Endothelial cell of umbilical vein (primary cell): Measurements from ENCODE around the gene TPRA1. TPM values are rescaled to one million over a fixed set of nuclear protein-coding genes. Genes with fewer than 3 reads are reported as not detected.

Source experiments
- BruUV-seq: library from RNA; stranded (reverse); fragments of 400-500 nt; replicated peaks from 2 replicates; lab custom pipeline; 2021; lab: Mats Ljungman, UMichigan
- CTCF ChIA-PET: fragments of 300-600, 350-600 bp; sonication (Branson Sonifier 250); formaldehyde crosslinking; loops from one replicate; lab custom pipeline; 2021; ENCODE audit warnings: antibody characterized with exemption, inconsistent platforms; lab: Charles Lee
- POLR2A ChIA-PET: fragments of 300-600, 350-600 bp; sonication (Branson Sonifier 250); formaldehyde crosslinking; loops from one replicate; lab custom pipeline; 2021; ENCODE audit warnings: antibody characterized with exemption, inconsistent platforms; lab: Charles Lee
- DNase-seq: peaks from one replicate; pipeline ENCODE4 v3.0.0-alpha.2; 2011; ENCODE audit warnings: low read depth, low spot score
- FAIRE-seq: peaks from 2 replicates; lab custom pipeline; 2011; peaks lifted over from hg19 to GRCh38; lab: Jason Lieb, UNC
- H2AFZ ChIP-seq: 2 replicates; pipeline ENCODE4 v1.6.0; 2012; ENCODE audit warnings: low read depth, low read length, control low read depth, inconsistent platforms
- H3K27ac ChIP-seq: 2 replicates; pipeline ENCODE4 v1.5.1; 2011; ENCODE audit warnings: low read depth, mild to moderate bottlenecking, control low read depth, low read length, moderate library complexity; ENCODE audit not compliant: insufficient read depth
- H3K27me3 ChIP-seq, 2 experiments: 2 replicates each; pipeline versions ENCODE4 v1.6.0 to v1.6.1; 2011; ENCODE audit warnings: low read length in 2 of 2, mixed read lengths in 1 of 2; ENCODE audit not compliant: control insufficient read depth in 2 of 2, insufficient read depth in 2 of 2
- H3K36me3 ChIP-seq, 2 experiments: 2 replicates in 1 of 2; 3 replicates in 1 of 2; pipeline ENCODE4 v1.5.1; 2011; ENCODE audit warnings: low read length in 2 of 2, mild to moderate bottlenecking in 1 of 2, moderate library complexity in 1 of 2; ENCODE audit not compliant: control insufficient read depth in 2 of 2, insufficient read depth in 2 of 2; ENCODE audit errors: extremely low read depth in 1 of 2
- H3K4me1 ChIP-seq: 3 replicates; pipeline ENCODE4 v1.5.1; 2011; ENCODE audit warnings: mild to moderate bottlenecking, low read length; ENCODE audit not compliant: control insufficient read depth, insufficient read depth; ENCODE audit errors: extremely low read depth
- H3K4me2 ChIP-seq: 2 replicates; pipeline ENCODE4 v1.6.1; 2011; ENCODE audit warnings: low read length, control low read depth, mixed read lengths; ENCODE audit not compliant: insufficient read depth
- H3K4me3 ChIP-seq, 3 experiments: fragments of 200-600 bp in 1 of 3; sonication (generic), shearing (Covaris generic) in 1 of 3; replicated peaks in 1 of 3; 2 replicates each; pipeline ENCODE4 v1.5.1; 2011 to 2016; ENCODE audit warnings: control low read depth in 3 of 3, low read length in 3 of 3, mild to moderate bottlenecking in 2 of 3, inconsistent platforms in 1 of 3, low read depth in 1 of 3, moderate library complexity in 1 of 3; ENCODE audit not compliant: insufficient read depth in 1 of 3
- H3K79me2 ChIP-seq: 2 replicates; pipeline ENCODE4 v1.6.0; 2012; ENCODE audit warnings: low read length, inconsistent platforms; ENCODE audit not compliant: control insufficient read depth, insufficient read depth
- H3K9ac ChIP-seq: replicated peaks from 2 replicates; pipeline ENCODE3; 2011; ENCODE audit warnings: low read length, control low read depth; ENCODE audit not compliant: insufficient read depth; ENCODE audit errors: extremely low read depth
- H3K9me1 ChIP-seq: replicated peaks from 3 replicates; pipeline ENCODE4 v1.6.0; 2011; ENCODE audit warnings: mild to moderate bottlenecking, low read length; ENCODE audit not compliant: control insufficient read depth, insufficient read depth; ENCODE audit errors: extremely low read depth
- H3K9me3 ChIP-seq: replicated peaks from 2 replicates; pipeline ENCODE4 v1.5.1; 2012; ENCODE audit warnings: low read length, inconsistent platforms; ENCODE audit not compliant: control insufficient read depth, insufficient read depth
- H4K20me1 ChIP-seq: replicated peaks from 2 replicates; pipeline ENCODE3; 2011; ENCODE audit warnings: mild to moderate bottlenecking, low read length; ENCODE audit not compliant: control insufficient read depth, insufficient read depth; ENCODE audit errors: extremely low read depth
- EZH2 ChIP-seq: IDR thresholded peaks from 2 replicates; pipeline ENCODE4 v1.6.1; 2012; ENCODE audit warnings: borderline replicate concordance, low read depth, mild to moderate bottlenecking, moderate library complexity, low read length, inconsistent platforms; ENCODE audit not compliant: severe bottlenecking
- FOS ChIP-seq: IDR thresholded peaks from 2 replicates; pipeline ENCODE4 v1.6.1; 2011; ENCODE audit warnings: mild to moderate bottlenecking, low read length, moderate library complexity, borderline replicate concordance; ENCODE audit not compliant: insufficient read depth
- GATA2 ChIP-seq: IDR thresholded peaks from 2 replicates; pipeline ENCODE4 v1.7.0; 2011; ENCODE audit warnings: low read depth, mild to moderate bottlenecking, moderate library complexity, mixed read lengths, low read length; ENCODE audit not compliant: insufficient read length, insufficient read depth
- JUN ChIP-seq: IDR thresholded peaks from 2 replicates; pipeline ENCODE4 v1.6.1; 2011; ENCODE audit warnings: borderline replicate concordance, low read depth; ENCODE audit not compliant: insufficient read length, insufficient read depth
- MYC ChIP-seq: IDR thresholded peaks from one replicate; pipeline ENCODE4 v1.6.1; 2011; ENCODE audit warnings: mild to moderate bottlenecking, low read depth, low read length
- POLR2A ChIP-seq: IDR thresholded peaks from 2 replicates; pipeline ENCODE4 v1.6.1; 2012; ENCODE audit warnings: low read depth, mild to moderate bottlenecking, control low read depth, low read length
- POLR2AphosphoS5 ChIP-seq: IDR thresholded peaks from 2 replicates; pipeline ENCODE4 v1.6.1; 2012; ENCODE audit warnings: low read depth, mild to moderate bottlenecking, control low read depth, low read length, moderate library complexity; ENCODE audit not compliant: insufficient read depth
- dilution Hi-C: fragments of 300-500 bp; cut with MboI; formaldehyde crosslinking; loops from one replicate; pipeline ENCODE4 v1.15.0; 2019; ENCODE audit warnings: low sequenced_read_pairs; ENCODE audit not compliant: extremely low pct_ligation_motif_present
- intact Hi-C: fragments of 100-400 bp; cut with micrococcal nuclease; formaldehyde crosslinking; loops from one replicate; pipeline ENCODE4 v1.10.0; 2022
- polyA plus RNA-seq, 4 experiments: library from polyadenylated mRNA; depleted of rRNA in 3 of 4; stranded (reverse) in 3 of 4; unstranded in 1 of 4; fragments of >200 nt; gene quantifications; 2 replicates each; pipeline versions ENCODE4 v1.2.1 to v1.2.3, GENCODE V29; 2011 to 2012; ENCODE audit warnings: missing spikeins in 1 of 4
- total RNA-seq: library from RNA; stranded (reverse); gene quantifications from 2 replicates; pipeline ENCODE4 v1.2.3, GENCODE V29; 2021
- TF ChIP-seq, protein P1 (sequence below), 2 donors: IDR thresholded peaks; 1 replicate in 1 of 2; 2 replicates in 1 of 2; pipeline ENCODE4 v1.5.1; 2011; ENCODE audit warnings: low read length in 2 of 2, mild to moderate bottlenecking in 2 of 2, moderate library complexity in 2 of 2, control low read depth in 1 of 2, inconsistent platforms in 1 of 2, low read depth in 1 of 2; ENCODE audit not compliant: insufficient read depth in 1 of 2; ENCODE audit errors: extremely low read depth in 1 of 2
- TF ChIP-seq, protein P2 (sequence below): IDR thresholded peaks from 2 replicates; pipeline ENCODE4 v1.6.1; 2011; ENCODE audit not compliant: insufficient read depth, insufficient read length

Gene TPRA1
- total and polyA plus RNA-seq, 2 donors (not counting 3 experiments of a cell fraction or from before 2014, with no cell fraction given): 34.3 to 58.0 TPM

DNA sequence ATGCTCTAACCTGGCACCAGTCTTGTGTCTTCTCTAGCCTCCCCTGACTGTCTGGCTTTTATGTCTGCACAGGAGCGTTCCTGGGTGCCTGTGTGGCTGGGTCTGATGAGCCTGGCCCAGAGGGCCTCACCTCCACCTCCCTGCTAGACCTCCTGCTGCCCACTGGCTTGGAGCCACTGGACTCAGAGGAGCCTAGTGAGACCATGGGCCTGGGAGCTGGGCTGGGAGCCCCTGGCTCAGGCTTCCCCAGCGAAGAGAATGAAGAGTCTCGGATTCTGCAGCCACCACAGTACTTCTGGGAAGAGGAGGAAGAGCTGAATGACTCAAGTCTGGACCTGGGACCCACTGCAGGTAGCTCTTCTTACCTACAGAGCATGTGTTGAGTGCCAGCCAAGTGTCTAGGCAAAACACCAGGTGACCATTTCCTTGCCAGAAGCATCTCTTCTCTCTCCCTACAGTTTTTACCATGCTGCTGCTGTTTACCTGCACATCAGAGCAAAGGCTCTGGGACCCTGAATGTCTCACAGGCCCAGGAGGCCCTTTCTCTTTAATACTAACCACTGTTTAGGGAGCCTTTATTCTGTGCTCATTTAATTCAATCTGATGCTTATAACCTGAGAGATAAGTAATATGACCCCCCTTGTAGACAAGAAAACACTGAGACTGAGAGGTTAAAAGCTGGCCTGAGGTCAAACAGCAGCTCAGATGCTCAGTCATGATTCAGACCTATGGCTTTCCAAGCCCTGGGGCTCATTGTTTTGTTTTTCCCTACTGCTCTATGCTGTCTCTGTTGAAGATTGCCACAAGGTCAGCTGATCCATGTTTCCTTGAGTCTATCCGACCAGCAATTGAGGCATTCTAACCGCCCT, 48.9 kb upstream of the TPRA1 start:
- ChIA-PET POLR2A (no interaction called here), CTCF (no interaction called here)
- Histone ChIP-seq H3K4me3 (no peak overlapping the region), H3K79me2 (no peaks in the 10 kb centered on the region), H3K9me3 (no peaks in the 10 kb centered on the region), H3K4me1 (no peaks in the 10 kb centered on the region), H2AFZ (no peak overlapping the region), H3K9me1 (no peaks in the 10 kb centered on the region), H3K27ac (no peak overlapping the region), H3K4me2 (no peak overlapping the region), H3K36me3 (no peaks in the 10 kb centered on the region), H3K9ac (no peak overlapping the region), H3K27me3 (peaks cover 2 to 10% of the 10 kb centered on the region in 2 experiments), H4K20me1 (no peaks in the 10 kb centered on the region)
- FAIRE-seq (no peak), DNase-seq (no peak)
- dilution Hi-C loops (no loop called here), intact Hi-C loops (no loop called here)
- TF ChIP-seq JUN (no peak), FOS (no peak), GATA2 (no peak), MYC (no peak), POLR2A (no peak), POLR2AphosphoS5 (no peak), EZH2 (no peak)
- TF ChIP-seq, protein P1, sequence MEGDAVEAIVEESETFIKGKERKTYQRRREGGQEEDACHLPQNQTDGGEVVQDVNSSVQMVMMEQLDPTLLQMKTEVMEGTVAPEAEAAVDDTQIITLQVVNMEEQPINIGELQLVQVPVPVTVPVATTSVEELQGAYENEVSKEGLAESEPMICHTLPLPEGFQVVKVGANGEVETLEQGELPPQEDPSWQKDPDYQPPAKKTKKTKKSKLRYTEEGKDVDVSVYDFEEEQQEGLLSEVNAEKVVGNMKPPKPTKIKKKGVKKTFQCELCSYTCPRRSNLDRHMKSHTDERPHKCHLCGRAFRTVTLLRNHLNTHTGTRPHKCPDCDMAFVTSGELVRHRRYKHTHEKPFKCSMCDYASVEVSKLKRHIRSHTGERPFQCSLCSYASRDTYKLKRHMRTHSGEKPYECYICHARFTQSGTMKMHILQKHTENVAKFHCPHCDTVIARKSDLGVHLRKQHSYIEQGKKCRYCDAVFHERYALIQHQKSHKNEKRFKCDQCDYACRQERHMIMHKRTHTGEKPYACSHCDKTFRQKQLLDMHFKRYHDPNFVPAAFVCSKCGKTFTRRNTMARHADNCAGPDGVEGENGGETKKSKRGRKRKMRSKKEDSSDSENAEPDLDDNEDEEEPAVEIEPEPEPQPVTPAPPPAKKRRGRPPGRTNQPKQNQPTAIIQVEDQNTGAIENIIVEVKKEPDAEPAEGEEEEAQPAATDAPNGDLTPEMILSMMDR (IDR thresholded peaks at IDR 0.05; ENCODE audit: extremely low read depth in 1 of 2, insufficient read depth in 1 of 2, low read depth in 1 of 2, low read length in 2 of 2): no peak
- TF ChIP-seq, protein P2, sequence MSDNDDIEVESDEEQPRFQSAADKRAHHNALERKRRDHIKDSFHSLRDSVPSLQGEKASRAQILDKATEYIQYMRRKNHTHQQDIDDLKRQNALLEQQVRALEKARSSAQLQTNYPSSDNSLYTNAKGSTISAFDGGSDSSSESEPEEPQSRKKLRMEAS: no peak
- no TSS peak for BruUV-seq
